T-cell (primary cell): ENCODE results near the gene CFAP251. TPM values are rescaled to one million over a fixed set of nuclear protein-coding genes. Genes with fewer than 3 reads are reported as not detected.

Experiments
- ATAC-seq, 4 experiments: fragments of 200-7000 bp in 3 of 4; fragments of 150-1000 bp in 1 of 4; cut with Tn5 transposase; replicated peaks in 1 of 4; 1 replicate in 3 of 4; 2 replicates in 1 of 4; pipeline ENCODE4 v1.10.0; 2021; ENCODE audit warnings: moderate library complexity in 3 of 4, mild to moderate bottlenecking in 2 of 4, moderate number of reproducible peaks in 1 of 4
- CTCF ChIA-PET, 2 donors: fragments of 300-600 bp; sonication (Branson Sonifier 250); formaldehyde crosslinking; loops; one replicate each; lab custom pipeline; 2022; ENCODE audit warnings: antibody characterized with exemption in 2 of 2; lab: Charles Lee
- POLR2A ChIA-PET, 2 donors: fragments of 300-600 bp; sonication (Branson Sonifier 250); formaldehyde crosslinking; loops; one replicate each; lab custom pipeline; 2022; ENCODE audit warnings: antibody characterized with exemption in 2 of 2; lab: Charles Lee
- DNase-seq, 35 experiments: peaks; one replicate each; pipeline versions ENCODE4 v3.0.0 to v3.0.0-alpha.2; 2013 to 2023
- H3K27ac ChIP-seq: one replicate; pipeline ENCODE4 v1.5.1; 2013; ENCODE audit warnings: low read length
- H3K27me3 ChIP-seq, 2 experiments: replicated peaks in 1 of 2; 1 replicate in 1 of 2; 2 replicates in 1 of 2; pipeline versions ENCODE4 v1.6.1 to v1.7.0; 2013; ENCODE audit warnings: low read length in 1 of 2, mixed read lengths in 1 of 2; ENCODE audit not compliant: control insufficient read depth in 2 of 2, insufficient read depth in 2 of 2; ENCODE audit errors: extremely low read depth in 1 of 2
- H3K36me3 ChIP-seq, 2 donors: 1 replicate in 1 of 2; 2 replicates in 1 of 2; pipeline versions ENCODE4 v1.6.1 to v1.7.0; 2013; ENCODE audit warnings: low read length in 1 of 2; ENCODE audit not compliant: control insufficient read depth in 2 of 2, insufficient read depth in 1 of 2; ENCODE audit errors: extremely low read depth in 1 of 2
- H3K4me1 ChIP-seq, 2 experiments: 1 replicate in 1 of 2; 2 replicates in 1 of 2; pipeline versions ENCODE4 v1.6.1 to v1.7.0; 2013; ENCODE audit warnings: low read length in 2 of 2, mixed read lengths in 1 of 2; ENCODE audit not compliant: insufficient read depth in 2 of 2, control insufficient read depth in 1 of 2; ENCODE audit errors: extremely low read depth in 1 of 2
- H3K4me3 ChIP-seq, 2 donors: 1 replicate in 1 of 2; 2 replicates in 1 of 2; pipeline versions ENCODE4 v1.5.1 to v1.7.0; 2013; ENCODE audit warnings: mild to moderate bottlenecking in 2 of 2, low read length in 1 of 2, moderate library complexity in 1 of 2; ENCODE audit not compliant: control insufficient read depth in 1 of 2; ENCODE audit errors: extremely low read depth in 1 of 2
- H3K9me3 ChIP-seq: 2 replicates; pipeline ENCODE4 v1.7.0; 2013
- H3K27ac Mint-ChIP-seq, 2 donors: one replicate each; pipeline ENCODE4 v1.8.0; 2020 to 2021; ENCODE audit warnings: mild to moderate bottlenecking in 2 of 2, mixed read lengths in 2 of 2
- H3K27me3 Mint-ChIP-seq, 2 donors: one replicate each; pipeline ENCODE4 v1.8.0; 2021 to 2022; ENCODE audit warnings: mixed read lengths in 2 of 2
- H3K36me3 Mint-ChIP-seq: one replicate; pipeline ENCODE4 v1.8.0; 2021; ENCODE audit warnings: mixed read lengths
- H3K4me1 Mint-ChIP-seq, 3 donors: one replicate each; pipeline ENCODE4 v1.8.0; 2020 to 2022; ENCODE audit warnings: mixed read lengths in 3 of 3, mild to moderate bottlenecking in 1 of 3
- H3K4me3 Mint-ChIP-seq, 3 donors: one replicate each; pipeline ENCODE4 v1.8.0; 2020 to 2022; ENCODE audit warnings: mild to moderate bottlenecking in 3 of 3, mixed read lengths in 3 of 3, moderate library complexity in 3 of 3
- H3K9me3 Mint-ChIP-seq, 3 donors: one replicate each; pipeline ENCODE4 v1.8.0; 2020 to 2022; ENCODE audit warnings: mixed read lengths in 3 of 3
- WGBS: methylation state at CpG from one replicate; pipeline ENCODE4 v1.1.5; 2013; ENCODE audit warnings: missing lambda C conversion rate; ENCODE audit not compliant: insufficient coverage; 5-methylcytosine and 5-hydroxymethylcytosine counted together
- total RNA-seq, 35 experiments: library from RNA in 6 of 35; stranded (reverse) in 6 of 35; fragments of 120-200 nt in 1 of 35; gene quantifications; one replicate each; pipeline versions ENCODE4 v1.2.1 to v1.2.4 and lab custom pipeline; 2013 to 2026

CFAP251 gene
- total RNA-seq, 5 donors from 2014 or later (not counting 1 experiment from before 2014, with no cell fraction given) = 0.50 to 0.61 (median 0.57) TPM

- Mint-ChIP-seq H3K27ac (no peak overlapping the region), H3K9me3 (no peaks in the 10 kb centered on the region), H3K27me3 (peaks cover 0 to 8% of the 10 kb centered on the region in 2 donors), H3K4me3 (no peak overlapping the region), H3K4me1 (peaks cover 15 to 20% (median 19%) of the 10 kb centered on the region in 3 donors), H3K36me3 (peaks cover 3% of the 10 kb centered on the region)
- ATAC-seq (no peak), DNase-seq (no peak)
- peaks cover 0 to 16% of the 10 kb centered on the region in 2 experiments for H3K4me1 ChIP-seq
- H3K9me3 ChIP-seq = no peaks in the 10 kb centered on the region
- H3K27me3 ChIP-seq = peaks cover 0 to 32% of the 10 kb centered on the region in 2 experiments
- no peak overlapping the region for H3K27ac ChIP-seq
- POLR2A ChIA-PET = no interaction called here
- CTCF ChIA-PET = no interaction called here
- H3K36me3 ChIP-seq = peaks cover 0 to 3% of the 10 kb centered on the region in 2 donors
- H3K4me3 ChIP-seq = no peak overlapping the region
- 100% methylated on average over 1 of the region's 13 CpGs for WGBS
Measured at GRCh38 chr12:122030424-122031035, 112.1 kb downstream of the CFAP251 start.

GRCh38 chr12:122031342-122032216, 113.2 kb downstream of the CFAP251 start:
- ATAC-seq = peak; percentile 73 to 76 (median 74)
- CTCF ChIA-PET = interaction anchor here in 1 of 2 donors (0.6 kb wide), 1 partner anchor 15 kb away, joined by 3 read pairs; no protein-coding TSS in a partner anchor
- POLR2A ChIA-PET = no interaction called here
- H3K4me3 ChIP-seq = no peak overlapping the region
- Mint-ChIP-seq H3K36me3 (peaks cover 3% of the 10 kb centered on the region), H3K27ac (no peak overlapping the region), H3K4me3 (no peak overlapping the region), H3K9me3 (no peaks in the 10 kb centered on the region), H3K4me1 (peaks cover 15 to 18% (median 17%) of the 10 kb centered on the region in 3 donors), H3K27me3 (peaks cover 0 to 8% of the 10 kb centered on the region in 2 donors)
- H3K36me3 ChIP-seq = peaks cover 4 to 9% of the 10 kb centered on the region in 2 donors
- peak in 20 of 35 experiments; percentile 16 to 59 (median 41) for DNase-seq
- H3K27ac ChIP-seq = no peak overlapping the region
- H3K4me1 ChIP-seq = peaks cover 0 to 16% of the 10 kb centered on the region in 2 experiments
- no peaks in the 10 kb centered on the region for H3K9me3 ChIP-seq
- H3K27me3 ChIP-seq = peaks cover 0 to 32% of the 10 kb centered on the region in 2 experiments
- 72% methylated on average over 12 of the region's 21 CpGs for WGBS

GRCh38 chr12:122032580-122032979, 114.2 kb downstream of the CFAP251 start:
- no peak overlapping the region for H3K27ac Mint-ChIP-seq
- H3K4me3 ChIP-seq = no peak overlapping the region
- H3K9me3 Mint-ChIP-seq = no peaks in the 10 kb centered on the region
- ATAC-seq = no peak
- H3K36me3 ChIP-seq = peaks cover 4 to 9% of the 10 kb centered on the region in 2 donors
- peaks cover 11 to 15% (median 14%) of the 10 kb centered on the region in 3 donors for H3K4me1 Mint-ChIP-seq
- no peak overlapping the region for H3K4me3 Mint-ChIP-seq
- H3K27me3 Mint-ChIP-seq = peaks cover 0 to 8% of the 10 kb centered on the region in 2 donors
- ChIA-PET CTCF (no interaction called here), POLR2A (no interaction called here)
- no peaks in the 10 kb centered on the region for H3K9me3 ChIP-seq
- H3K36me3 Mint-ChIP-seq = peaks cover 3% of the 10 kb centered on the region
- DNase-seq = no peak
- H3K27me3 ChIP-seq = peaks cover 0 to 32% of the 10 kb centered on the region in 2 experiments
- peaks cover 0 to 16% of the 10 kb centered on the region in 2 experiments for H3K4me1 ChIP-seq
- no peak overlapping the region for H3K27ac ChIP-seq
- 82% methylated on average over 2 of the region's 11 CpGs for WGBS

- Mint-ChIP-seq H3K27ac (no peak overlapping the region), H3K27me3 (peaks cover 0 to 2% of the 10 kb centered on the region in 2 donors), H3K4me3 (no peak overlapping the region), H3K4me1 (peaks cover 0 to 9% (median 0%) of the 10 kb centered on the region in 3 donors), H3K36me3 (peaks cover 3% of the 10 kb centered on the region), H3K9me3 (no peaks in the 10 kb centered on the region)
- H3K27me3 ChIP-seq = peaks cover 0 to 12% of the 10 kb centered on the region in 2 experiments
- peaks cover 0 to 3% of the 10 kb centered on the region in 2 experiments for H3K4me1 ChIP-seq
- POLR2A ChIA-PET = no interaction called here
- H3K4me3 ChIP-seq = no peak overlapping the region
- no peaks in the 10 kb centered on the region for H3K9me3 ChIP-seq
- H3K27ac ChIP-seq = no peak overlapping the region
- CTCF ChIA-PET = no interaction called here
- H3K36me3 ChIP-seq = peaks cover 4 to 9% of the 10 kb centered on the region in 2 donors
- ATAC-seq (no peak), DNase-seq (no peak)
- 91% methylated on average over 7 of the region's 8 CpGs for WGBS
Measured at GRCh38 chr12:122035292-122035691, 116.9 kb downstream of the CFAP251 start.

GRCh38 chr12:122036153-122036552, 117.8 kb downstream of the CFAP251 start:
- Mint-ChIP-seq H3K4me1 (peaks cover 0 to 6% (median 0%) of the 10 kb centered on the region in 3 donors), H3K36me3 (peaks cover 3% of the 10 kb centered on the region), H3K4me3 (no peak overlapping the region), H3K27ac (no peak overlapping the region), H3K9me3 (no peaks in the 10 kb centered on the region), H3K27me3 (no peaks in the 10 kb centered on the region)
- H3K4me1 ChIP-seq = peaks cover 0 to 3% of the 10 kb centered on the region in 2 experiments
- ATAC-seq = no peak
- 100% methylated on average over 3 of the region's 6 CpGs for WGBS
- H3K27ac ChIP-seq = no peak overlapping the region
- no peak for DNase-seq
- H3K9me3 ChIP-seq = no peaks in the 10 kb centered on the region
- POLR2A ChIA-PET = no interaction called here
- H3K36me3 ChIP-seq = peaks cover 4 to 6% of the 10 kb centered on the region in 2 donors
- H3K27me3 ChIP-seq = peaks cover 0 to 5% of the 10 kb centered on the region in 2 experiments
- CTCF ChIA-PET = interaction anchor here in 1 of 2 donors (0.6 kb wide), 1 partner anchor 47 kb away, joined by 3 read pairs; no protein-coding TSS in a partner anchor
- H3K4me3 ChIP-seq = no peak overlapping the region

GRCh38 chr12:122040579-122041386, 122.4 kb downstream of the CFAP251 start:
- WGBS = 96% methylated on average over 14 of the region's 21 CpGs
- Histone ChIP-seq H3K4me3 (no peak overlapping the region), H3K27me3 (no peaks in the 10 kb centered on the region), H3K9me3 (no peaks in the 10 kb centered on the region), H3K36me3 (peaks cover 4 to 19% of the 10 kb centered on the region in 2 donors), H3K27ac (no peak overlapping the region), H3K4me1 (no peaks in the 10 kb centered on the region)
- Mint-ChIP-seq H3K9me3 (no peaks in the 10 kb centered on the region), H3K27ac (no peak overlapping the region), H3K36me3 (no peaks in the 10 kb centered on the region), H3K27me3 (no peaks in the 10 kb centered on the region), H3K4me3 (no peak overlapping the region), H3K4me1 (no peaks in the 10 kb centered on the region)
- DNase-seq = no peak
- ChIA-PET CTCF (no interaction called here), POLR2A (no interaction called here)
- ATAC-seq = no peak
